HepG2 (cell line): ENCODE data around the gene PAQR7. TPM values are rescaled to one million over a fixed set of nuclear protein-coding genes. Genes with fewer than 3 reads are reported as not detected.
A peak's percentile ranks its signal among the peaks of the same experiment; 100 is the strongest.

Source experiments
- CBX5 ChIP-seq: sonication (generic); formaldehyde crosslinking; IDR thresholded peaks from 2 replicates; pipeline ENCODE4 v1.4.0; 2020; ENCODE audit warnings: missing genetic modification reagents, borderline replicate concordance
- HDAC2 ChIP-seq: sonication (generic); formaldehyde crosslinking; IDR thresholded peaks from 2 replicates; pipeline ENCODE4 v1.4.0; 2020; ENCODE audit warnings: missing genetic modification reagents
- HOXA5 ChIP-seq: sonication (generic); formaldehyde crosslinking; IDR thresholded peaks from 2 replicates; pipeline ENCODE4 v1.4.0; 2020; ENCODE audit warnings: missing genetic modification reagents
- IKZF5 ChIP-seq: IDR thresholded peaks from 2 replicates; pipeline ENCODE4 v1.6.1; 2018; ENCODE audit warnings: missing genetic modification reagents, mild to moderate bottlenecking, missing compliant biosample characterization
- IRF1 ChIP-seq: sonication (generic); formaldehyde crosslinking; IDR thresholded peaks from 2 replicates; pipeline ENCODE4 v1.4.0; 2020; ENCODE audit warnings: low read depth, mild to moderate bottlenecking, missing genetic modification reagents
- MXD1 ChIP-seq: sonication (generic); formaldehyde crosslinking; IDR thresholded peaks from 2 replicates; pipeline ENCODE4 v1.4.0; 2020; ENCODE audit warnings: mild to moderate bottlenecking, missing genetic modification reagents
- PAXIP1 ChIP-seq: sonication (generic); formaldehyde crosslinking; conservative IDR thresholded peaks from 2 replicates; pipeline ENCODE4 v1.4.0; 2020; ENCODE audit warnings: mild to moderate bottlenecking, missing genetic modification reagents, moderate library complexity
- PHF8 ChIP-seq: sonication (generic); formaldehyde crosslinking; IDR thresholded peaks from 2 replicates; pipeline ENCODE4 v1.5.0; 2020; ENCODE audit warnings: missing genetic modification reagents
- RARA ChIP-seq: IDR thresholded peaks from 2 replicates; pipeline ENCODE4 v1.6.1; 2016; ENCODE audit warnings: missing genetic modification reagents, missing compliant biosample characterization
- SP2 ChIP-seq: sonication (generic); formaldehyde crosslinking; IDR thresholded peaks from 2 replicates; pipeline ENCODE4 v1.5.1; 2020; ENCODE audit warnings: mild to moderate bottlenecking, missing genetic modification reagents
- TMF1 ChIP-seq: sonication (generic); formaldehyde crosslinking; IDR thresholded peaks from 2 replicates; pipeline ENCODE4 v1.8.1; 2022; ENCODE audit warnings: low read depth, missing genetic modification reagents
- ZBTB1 ChIP-seq: sonication (generic); formaldehyde crosslinking; IDR thresholded peaks from 2 replicates; pipeline ENCODE4 v1.4.0; 2020; ENCODE audit warnings: missing genetic modification reagents, borderline replicate concordance
- ZMYM4 ChIP-seq: sonication (generic); formaldehyde crosslinking; IDR thresholded peaks from 2 replicates; pipeline ENCODE4 v1.8.1; 2023; ENCODE audit warnings: mild to moderate bottlenecking, missing genetic modification reagents
- ZNF484 ChIP-seq: sonication (generic); formaldehyde crosslinking; IDR thresholded peaks from 2 replicates; pipeline ENCODE4 v1.5.1; 2020; ENCODE audit warnings: mild to moderate bottlenecking, low read depth, missing genetic modification reagents, borderline replicate concordance
- ZNF556 ChIP-seq: sonication (generic); formaldehyde crosslinking; IDR thresholded peaks from 2 replicates; pipeline ENCODE4 v1.4.0; 2020; ENCODE audit warnings: mild to moderate bottlenecking, missing genetic modification reagents, borderline replicate concordance
- ZNF609 ChIP-seq: sonication (generic); formaldehyde crosslinking; IDR thresholded peaks from 2 replicates; pipeline ENCODE4 v1.4.0; 2020; ENCODE audit warnings: mild to moderate bottlenecking, missing genetic modification reagents, borderline replicate concordance
- ZNF615 ChIP-seq: sonication (generic); formaldehyde crosslinking; IDR thresholded peaks from 2 replicates; pipeline ENCODE4 v1.5.0; 2020; ENCODE audit warnings: mild to moderate bottlenecking, missing genetic modification reagents, borderline replicate concordance
- ZSCAN21 ChIP-seq: sonication (generic); formaldehyde crosslinking; IDR thresholded peaks from 2 replicates; pipeline ENCODE4 v1.8.0; 2022; ENCODE audit warnings: mild to moderate bottlenecking, missing genetic modification reagents, moderate library complexity, borderline replicate concordance
- polyA plus RNA-seq, 8 experiments: library from polyadenylated mRNA; depleted of rRNA in 3 of 8; stranded (reverse) in 7 of 8; unstranded in 1 of 8; fragments of >200 nt; fragmentation: Illumina TruSeq in 4 of 8; extraction: Trizol in 4 of 8; gene quantifications; 2 replicates each; pipeline versions ENCODE4 v1.2.1 to v1.2.3, GENCODE V29; 2011 to 2016; ENCODE audit warnings: low read depth in 4 of 8, missing spikeins in 1 of 8, mixed read lengths in 1 of 8; ENCODE audit not compliant: insufficient read depth in 1 of 8
- total RNA-seq, 5 experiments: library from RNA; depleted of rRNA; stranded (reverse); fragments of >200 nt; fragmentation: Illumina TruSeq; extraction: Trizol; gene quantifications; 2 replicates each; pipeline ENCODE4 v1.2.3, GENCODE V29; 2016; ENCODE audit warnings: low read depth in 1 of 5

The PAQR7 gene
- total and polyA plus RNA-seq, 2 of the 13 experiments (the other 11 are each of a cell fraction or from before 2014, with no cell fraction given): 13.2 to 16.6 TPM

- TF ChIP-seq ZNF609 (CRISPR knock-in tag): 0 out of 2 replicates have a peak, but pooled peaks have one; percentile 47
- TF ChIP-seq PAXIP1 (CRISPR knock-in tag): peak; percentile 88
- TF ChIP-seq ZBTB1 (CRISPR knock-in tag): no peak
- TF ChIP-seq IRF1 (CRISPR knock-in tag): no peak
- no peak for TF ChIP-seq ZMYM4 (CRISPR knock-in tag)
- TF ChIP-seq ZNF615: 0 out of 2 replicates have a peak, but pooled peaks have one; percentile 43
- no peak for TF ChIP-seq IKZF5 (CRISPR knock-in tag)
- TF ChIP-seq PHF8 (CRISPR knock-in tag): peak; percentile 6; the same call in 1 of the 2 replicates
- peak; percentile 20; the same call in 1 of the 2 replicates for TF ChIP-seq HDAC2
- no peak for TF ChIP-seq ZNF556
- no peak for TF ChIP-seq HOXA5 (CRISPR knock-in tag)
- TF ChIP-seq SP2 (CRISPR knock-in tag): no peak
- no peak for TF ChIP-seq TMF1 (CRISPR knock-in tag)
- no peak for TF ChIP-seq ZNF484 (CRISPR knock-in tag)
- peak; percentile 34; the same call in 1 of the 2 replicates for TF ChIP-seq RARA (CRISPR knock-in tag)
- no peak for TF ChIP-seq CBX5
- TF ChIP-seq ZSCAN21 (CRISPR knock-in tag): no peak
- no peak for TF ChIP-seq MXD1 (CRISPR knock-in tag)
Observed at GRCh38 chr1:25871086-25871703, 4.3 kb downstream of the PAQR7 start (continued).
